Measurements from ENCODE around the gene EIF2B2. TPM values are rescaled to one million over a fixed set of nuclear protein-coding genes. Genes with fewer than 3 reads are reported as not detected.

The EIF2B2 gene
- total RNA-seq, 1 donor from 2014 or later = 44.4 TPM

- H3K9me3 Mint-ChIP-seq (ENCODE audit: unreplicated experiment) = no peaks in the 10 kb centered on the region
These were observed 718 bp downstream of the EIF2B2 start for GRCh38 chr14:75003250-75004027.

GRCh38 chr14:75005357-75005756 is 2.6 kb downstream of the EIF2B2 start:
- TF ChIP-seq CTCF (IDR thresholded peaks at IDR 0.05) = no peak
- Mint-ChIP-seq H3K9me3 (ENCODE audit: unreplicated experiment) (no peaks in the 10 kb centered on the region), H3K4me1 (ENCODE audit: unreplicated experiment) (peaks cover 29% of the 10 kb centered on the region), H3K27ac (ENCODE audit: unreplicated experiment) (no peak overlapping the region), H3K4me3 (ENCODE audit: unreplicated experiment) (no peak overlapping the region), H3K27me3 (ENCODE audit: unreplicated experiment) (peaks cover 2% of the 10 kb centered on the region), H3K36me3 (ENCODE audit: unreplicated experiment) (peaks cover 54% of the 10 kb centered on the region)
- DNase-seq (ENCODE audit: extremely low spot score, unreplicated experiment) = no peak

More at GRCh38 chr14:75003250-75004027, 718 bp downstream of the EIF2B2 start:
- Mint-ChIP-seq H3K36me3 (ENCODE audit: unreplicated experiment) (peaks cover 41% of the 10 kb centered on the region), H3K4me1 (ENCODE audit: unreplicated experiment) (peaks cover 29% of the 10 kb centered on the region), H3K27ac (ENCODE audit: unreplicated experiment) (peak overlapping the region; percentile 85), H3K4me3 (ENCODE audit: unreplicated experiment) (peak overlapping the region; percentile 100), H3K27me3 (ENCODE audit: unreplicated experiment) (peaks cover 14% of the 10 kb centered on the region)
- TF ChIP-seq CTCF (IDR thresholded peaks at IDR 0.05) = no peak
- no peak for DNase-seq (ENCODE audit: extremely low spot score, unreplicated experiment)

GRCh38 chr14:75009176-75009575 is 6.5 kb downstream of the EIF2B2 start:
- Mint-ChIP-seq H3K36me3 (ENCODE audit: unreplicated experiment) (peaks cover 56% of the 10 kb centered on the region), H3K4me3 (ENCODE audit: unreplicated experiment) (no peak overlapping the region)

GRCh38 chr14:75010472-75011093 is 7.9 kb downstream of the EIF2B2 start:
- Mint-ChIP-seq H3K27ac (ENCODE audit: unreplicated experiment) (no peak overlapping the region), H3K36me3 (ENCODE audit: unreplicated experiment) (peaks cover 56% of the 10 kb centered on the region), H3K27me3 (ENCODE audit: unreplicated experiment) (no peaks in the 10 kb centered on the region), H3K4me3 (ENCODE audit: unreplicated experiment) (no peak overlapping the region), H3K4me1 (ENCODE audit: unreplicated experiment) (peaks cover 21% of the 10 kb centered on the region), H3K9me3 (ENCODE audit: unreplicated experiment) (no peaks in the 10 kb centered on the region)
- no peak for DNase-seq (ENCODE audit: extremely low spot score, unreplicated experiment)
- TF ChIP-seq CTCF (IDR thresholded peaks at IDR 0.05) = no peak

More at GRCh38 chr14:75009176-75009575, 6.5 kb downstream of the EIF2B2 start:
- Mint-ChIP-seq H3K4me1 (ENCODE audit: unreplicated experiment) (peaks cover 29% of the 10 kb centered on the region), H3K27ac (ENCODE audit: unreplicated experiment) (no peak overlapping the region), H3K9me3 (ENCODE audit: unreplicated experiment) (no peaks in the 10 kb centered on the region), H3K27me3 (ENCODE audit: unreplicated experiment) (no peaks in the 10 kb centered on the region)
- no peak for TF ChIP-seq CTCF (IDR thresholded peaks at IDR 0.05)
- no peak for DNase-seq (ENCODE audit: extremely low spot score, unreplicated experiment)

- Mint-ChIP-seq H3K9me3 (ENCODE audit: unreplicated experiment) (no peaks in the 10 kb centered on the region), H3K27ac (ENCODE audit: unreplicated experiment) (peak overlapping the region; percentile 52), H3K36me3 (ENCODE audit: unreplicated experiment) (peaks cover 49% of the 10 kb centered on the region), H3K4me1 (ENCODE audit: unreplicated experiment) (peaks cover 18% of the 10 kb centered on the region), H3K4me3 (ENCODE audit: unreplicated experiment) (no peak overlapping the region), H3K27me3 (ENCODE audit: unreplicated experiment) (no peaks in the 10 kb centered on the region)
- no peak for DNase-seq (ENCODE audit: extremely low spot score, unreplicated experiment)
- no peak for TF ChIP-seq CTCF (IDR thresholded peaks at IDR 0.05)
These were observed 8.8 kb downstream of the EIF2B2 start for GRCh38 chr14:75011356-75011994.

Data from osteocyte (in vitro differentiated cells).